Measurements from ENCODE around the gene RNF19B.

RNF19B gene, protein sequence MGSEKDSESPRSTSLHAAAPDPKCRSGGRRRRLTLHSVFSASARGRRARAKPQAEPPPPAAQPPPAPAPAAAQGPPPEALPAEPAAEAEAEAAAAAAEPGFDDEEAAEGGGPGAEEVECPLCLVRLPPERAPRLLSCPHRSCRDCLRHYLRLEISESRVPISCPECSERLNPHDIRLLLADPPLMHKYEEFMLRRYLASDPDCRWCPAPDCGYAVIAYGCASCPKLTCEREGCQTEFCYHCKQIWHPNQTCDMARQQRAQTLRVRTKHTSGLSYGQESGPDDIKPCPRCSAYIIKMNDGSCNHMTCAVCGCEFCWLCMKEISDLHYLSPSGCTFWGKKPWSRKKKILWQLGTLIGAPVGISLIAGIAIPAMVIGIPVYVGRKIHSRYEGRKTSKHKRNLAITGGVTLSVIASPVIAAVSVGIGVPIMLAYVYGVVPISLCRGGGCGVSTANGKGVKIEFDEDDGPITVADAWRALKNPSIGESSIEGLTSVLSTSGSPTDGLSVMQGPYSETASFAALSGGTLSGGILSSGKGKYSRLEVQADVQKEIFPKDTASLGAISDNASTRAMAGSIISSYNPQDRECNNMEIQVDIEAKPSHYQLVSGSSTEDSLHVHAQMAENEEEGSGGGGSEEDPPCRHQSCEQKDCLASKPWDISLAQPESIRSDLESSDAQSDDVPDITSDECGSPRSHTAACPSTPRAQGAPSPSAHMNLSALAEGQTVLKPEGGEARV

GRCh38 chr1:32964461-32965250, at the start of gene RNF19B:
RNF19B (minus strand) TSS chr1:32964809; CDS start chr1:32964685, 124 bp downstream.
- DNase-seq (ENCODE audit: extremely low read depth, low read depth), result peak; percentile 62
- TF ChIP-seq, protein P1, sequence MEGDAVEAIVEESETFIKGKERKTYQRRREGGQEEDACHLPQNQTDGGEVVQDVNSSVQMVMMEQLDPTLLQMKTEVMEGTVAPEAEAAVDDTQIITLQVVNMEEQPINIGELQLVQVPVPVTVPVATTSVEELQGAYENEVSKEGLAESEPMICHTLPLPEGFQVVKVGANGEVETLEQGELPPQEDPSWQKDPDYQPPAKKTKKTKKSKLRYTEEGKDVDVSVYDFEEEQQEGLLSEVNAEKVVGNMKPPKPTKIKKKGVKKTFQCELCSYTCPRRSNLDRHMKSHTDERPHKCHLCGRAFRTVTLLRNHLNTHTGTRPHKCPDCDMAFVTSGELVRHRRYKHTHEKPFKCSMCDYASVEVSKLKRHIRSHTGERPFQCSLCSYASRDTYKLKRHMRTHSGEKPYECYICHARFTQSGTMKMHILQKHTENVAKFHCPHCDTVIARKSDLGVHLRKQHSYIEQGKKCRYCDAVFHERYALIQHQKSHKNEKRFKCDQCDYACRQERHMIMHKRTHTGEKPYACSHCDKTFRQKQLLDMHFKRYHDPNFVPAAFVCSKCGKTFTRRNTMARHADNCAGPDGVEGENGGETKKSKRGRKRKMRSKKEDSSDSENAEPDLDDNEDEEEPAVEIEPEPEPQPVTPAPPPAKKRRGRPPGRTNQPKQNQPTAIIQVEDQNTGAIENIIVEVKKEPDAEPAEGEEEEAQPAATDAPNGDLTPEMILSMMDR (IDR thresholded peaks at IDR 0.05; ENCODE audit: low read depth, low read length, missing control alignments), result no peak
- peak within 1 kb of the TSS; percentile 64 for H3K4me3 ChIP-seq (replicated peaks; ENCODE audit: low read depth, low read length)

DNA sequence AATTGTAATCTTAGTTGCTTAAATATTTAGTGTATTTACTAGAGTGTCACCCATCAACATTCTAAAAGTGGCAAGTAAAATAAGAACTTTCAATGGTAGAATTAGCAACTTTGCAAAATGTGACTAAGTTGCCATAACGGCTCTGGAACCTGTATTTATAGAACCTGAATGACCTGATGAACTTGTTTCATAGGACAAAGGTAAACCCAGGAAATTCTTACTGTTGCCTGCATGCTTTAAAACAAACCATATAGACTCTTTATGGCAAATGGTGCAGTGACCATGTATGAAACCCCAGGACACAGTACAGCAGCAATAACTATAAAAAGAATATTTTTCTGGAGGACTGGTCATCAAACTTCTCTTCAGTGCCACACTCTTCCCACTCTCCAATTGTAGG, 49.2 kb upstream of the RNF19B start:
- no peak overlapping the region for H3K4me3 ChIP-seq (replicated peaks; ENCODE audit: low read depth, low read length)
- TF ChIP-seq, protein P1 (IDR thresholded peaks at IDR 0.05; ENCODE audit: low read depth, low read length, missing control alignments), result no peak
- DNase-seq (ENCODE audit: extremely low read depth, low read depth), result no peak

- no peak overlapping the region for H3K4me3 ChIP-seq (replicated peaks; ENCODE audit: low read depth, low read length)
- TF ChIP-seq, protein P1 (IDR thresholded peaks at IDR 0.05; ENCODE audit: low read depth, low read length, missing control alignments), result no peak
- no peak for DNase-seq (ENCODE audit: extremely low read depth, low read depth)
These were observed 47.6 kb upstream of the RNF19B start for GRCh38 chr1:33012165-33012564.

DNA sequence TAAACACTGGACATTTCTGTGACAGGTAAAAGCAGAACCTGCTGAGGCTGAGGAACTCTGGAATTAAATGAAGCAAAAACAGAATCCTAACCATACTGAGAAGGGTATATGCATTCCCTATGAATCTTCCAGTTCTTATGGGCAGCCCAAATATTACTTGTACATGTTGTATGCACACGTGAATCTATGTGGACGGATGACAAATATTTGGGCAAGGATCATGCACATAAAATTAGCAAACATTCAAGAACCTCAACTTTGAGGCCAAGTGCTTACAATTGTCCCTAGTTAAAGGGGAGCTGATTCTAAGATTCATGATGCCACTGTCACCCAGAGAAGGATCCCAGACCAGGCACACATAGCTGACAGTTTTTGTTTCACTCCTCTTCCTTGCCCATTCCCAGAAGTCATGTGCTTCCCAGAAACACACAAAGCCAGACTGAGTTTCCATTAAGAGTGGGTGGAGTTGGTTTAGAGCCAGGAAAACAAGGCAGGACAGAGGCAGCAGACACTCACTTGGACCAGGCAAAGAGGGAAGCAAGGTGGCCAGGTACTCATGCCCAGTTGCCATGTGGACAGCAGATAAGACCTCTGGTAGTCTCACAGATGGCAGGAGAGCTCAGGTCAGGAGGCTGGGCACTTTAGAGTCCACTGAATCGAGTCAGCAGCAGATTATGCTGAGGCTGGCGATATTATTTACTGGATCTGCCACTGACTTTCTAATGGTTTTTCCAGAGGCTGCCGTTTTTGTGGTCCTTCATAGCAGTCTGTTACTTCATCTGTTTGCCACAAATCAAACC, 46.5 kb upstream of the RNF19B start:
- DNase-seq (ENCODE audit: extremely low read depth, low read depth), result no peak
- no peak overlapping the region for H3K4me3 ChIP-seq (replicated peaks; ENCODE audit: low read depth, low read length)
- TF ChIP-seq, protein P1 (IDR thresholded peaks at IDR 0.05; ENCODE audit: low read depth, low read length, missing control alignments), result no peak

DNA sequence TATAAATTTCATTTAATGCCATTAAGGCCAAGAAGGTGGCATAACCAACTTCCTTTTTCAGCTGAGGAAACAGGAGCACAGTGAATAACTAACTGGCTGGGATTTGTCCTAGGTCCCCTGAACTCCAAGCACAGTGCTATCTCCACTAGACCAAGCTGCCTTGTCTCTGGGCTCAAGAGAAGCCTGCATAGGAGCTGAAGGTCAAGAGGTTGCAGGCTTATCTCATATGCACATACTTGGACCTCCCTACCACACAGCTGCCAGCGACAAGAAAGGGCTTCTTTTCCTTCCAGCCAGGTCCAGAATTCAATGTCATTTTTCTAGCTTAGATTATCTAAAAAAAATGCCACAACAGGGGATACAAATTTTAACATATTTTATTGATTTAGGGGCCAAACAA, 45.0 kb upstream of the RNF19B start:
- DNase-seq (ENCODE audit: extremely low read depth, low read depth), result no peak
- TF ChIP-seq, protein P1 (IDR thresholded peaks at IDR 0.05; ENCODE audit: low read depth, low read length, missing control alignments), result no peak

More for the DNA sequence above, 45.0 kb upstream of the RNF19B start:
- no peak overlapping the region for H3K4me3 ChIP-seq (replicated peaks; ENCODE audit: low read depth, low read length)
